T-helper 1 cell treated with Interleukin-12 subunit alpha and Interleukin-12 subunit beta and Interleukin-4 antibody, amounts not matched to agents 30 μg/mL and 1 μg/mL, for 36 hours (primary cell): Measurements from ENCODE around the gene LSAMP.

Source experiments
- H3K27ac Mint-ChIP-seq: one replicate; pipeline ENCODE4 v1.8.0; 2021; ENCODE audit warnings: mild to moderate bottlenecking, mixed read lengths
- H3K27me3 Mint-ChIP-seq: one replicate; pipeline ENCODE4 v1.8.0; 2021; ENCODE audit warnings: low read depth, mixed read lengths
- H3K36me3 Mint-ChIP-seq: one replicate; pipeline ENCODE4 v1.8.0; 2021; ENCODE audit warnings: low read depth, mixed read lengths
- H3K4me1 Mint-ChIP-seq: one replicate; pipeline ENCODE4 v1.8.0; 2021; ENCODE audit warnings: low read depth, mixed read lengths
- H3K4me3 Mint-ChIP-seq: one replicate; pipeline ENCODE4 v1.8.0; 2021; ENCODE audit warnings: mild to moderate bottlenecking, moderate library complexity, mixed read lengths
- H3K9me3 Mint-ChIP-seq: one replicate; pipeline ENCODE4 v1.8.0; 2021; ENCODE audit warnings: mixed read lengths

Gene LSAMP

DNA sequence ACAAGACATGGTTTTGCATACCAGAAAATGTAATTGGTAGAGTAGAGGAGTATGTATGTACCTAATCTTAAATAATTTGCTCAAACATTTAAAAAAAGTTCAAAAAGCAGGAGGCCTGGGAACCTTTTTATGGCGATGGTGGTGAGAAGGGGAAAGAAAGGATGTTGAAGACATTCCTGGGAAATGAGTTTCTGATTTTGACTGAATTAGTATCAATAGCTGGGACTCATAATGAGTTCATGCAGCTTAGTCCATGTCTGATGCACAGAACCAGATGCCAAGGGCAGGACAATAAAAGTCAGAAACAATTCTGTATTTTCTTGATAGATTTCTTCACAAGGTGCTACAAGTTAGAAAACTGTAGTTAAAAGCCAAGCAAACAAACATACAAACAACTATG, 426.6 kb downstream of the LSAMP start:
- Mint-ChIP-seq H3K27me3 (no peaks in the 10 kb centered on the region), H3K27ac (no peak overlapping the region), H3K4me1 (no peaks in the 10 kb centered on the region), H3K4me3 (no peak overlapping the region), H3K9me3 (no peaks in the 10 kb centered on the region), H3K36me3 (no peaks in the 10 kb centered on the region)

- no peaks in the 10 kb centered on the region for H3K4me1 Mint-ChIP-seq
- no peaks in the 10 kb centered on the region for H3K36me3 Mint-ChIP-seq
- no peak overlapping the region for H3K27ac Mint-ChIP-seq
- no peaks in the 10 kb centered on the region for H3K9me3 Mint-ChIP-seq
- no peaks in the 10 kb centered on the region for H3K27me3 Mint-ChIP-seq
- no peak overlapping the region for H3K4me3 Mint-ChIP-seq
These were observed 429.4 kb downstream of the LSAMP start for GRCh38 chr3:116015931-116016330.

- Mint-ChIP-seq H3K36me3 (no peaks in the 10 kb centered on the region), H3K27me3 (no peaks in the 10 kb centered on the region), H3K27ac (no peak overlapping the region), H3K4me3 (no peak overlapping the region), H3K4me1 (no peaks in the 10 kb centered on the region), H3K9me3 (no peaks in the 10 kb centered on the region)
These were observed 438.3 kb downstream of the LSAMP start for GRCh38 chr3:116007000-116007399.

- no peaks in the 10 kb centered on the region for H3K36me3 Mint-ChIP-seq
- no peaks in the 10 kb centered on the region for H3K9me3 Mint-ChIP-seq
- no peak overlapping the region for H3K4me3 Mint-ChIP-seq
- no peaks in the 10 kb centered on the region for H3K27me3 Mint-ChIP-seq
- no peak overlapping the region for H3K27ac Mint-ChIP-seq
- H3K4me1 Mint-ChIP-seq = no peaks in the 10 kb centered on the region
These were observed 439.9 kb downstream of the LSAMP start for GRCh38 chr3:116005404-116005803.

DNA sequence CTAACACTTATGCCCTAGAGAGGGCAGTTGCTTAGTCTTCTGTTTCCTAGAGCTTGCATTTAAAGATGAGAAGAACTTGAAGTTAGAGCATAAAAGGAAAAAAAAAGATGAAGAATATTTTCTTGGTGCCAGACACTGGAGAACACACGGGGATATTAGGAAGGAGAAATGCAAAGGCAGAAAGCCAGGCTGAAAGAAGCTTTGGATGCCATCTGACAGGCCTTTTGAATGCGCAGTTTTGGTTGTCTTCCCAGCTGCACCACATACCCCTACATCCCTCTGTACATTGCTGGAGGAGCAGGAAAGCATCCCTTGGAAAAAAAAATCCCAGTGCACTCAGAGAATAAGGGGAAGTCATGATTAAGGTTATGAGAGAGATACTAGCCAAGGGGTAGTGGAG, 443.1 kb downstream of the LSAMP start:
- Mint-ChIP-seq H3K9me3 (no peaks in the 10 kb centered on the region), H3K4me3 (no peak overlapping the region), H3K27ac (no peak overlapping the region), H3K4me1 (no peaks in the 10 kb centered on the region), H3K27me3 (no peaks in the 10 kb centered on the region), H3K36me3 (no peaks in the 10 kb centered on the region)

- Mint-ChIP-seq H3K9me3 (no peaks in the 10 kb centered on the region), H3K27me3 (no peaks in the 10 kb centered on the region), H3K27ac (no peak overlapping the region), H3K36me3 (no peaks in the 10 kb centered on the region), H3K4me3 (no peak overlapping the region), H3K4me1 (no peaks in the 10 kb centered on the region)
These were observed 444.1 kb downstream of the LSAMP start for GRCh38 chr3:116001151-116001621.

DNA sequence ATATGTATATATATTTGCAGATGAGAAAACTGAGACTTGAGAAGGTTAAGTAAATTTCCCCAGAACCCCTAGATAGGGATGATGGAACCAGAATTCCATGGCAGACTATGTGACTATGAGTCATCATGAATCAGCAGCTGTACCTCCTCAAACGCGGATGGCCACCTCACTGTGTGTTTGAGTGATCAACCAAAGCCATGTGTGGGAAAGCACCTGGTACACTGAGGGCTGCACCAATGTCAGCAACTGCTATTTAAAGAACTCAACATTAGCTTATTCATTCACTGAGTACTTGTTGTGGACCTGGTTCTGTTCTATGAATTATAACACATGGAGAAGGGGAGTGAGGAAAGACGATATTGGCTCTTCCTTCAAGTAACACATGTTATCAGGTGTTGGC, 445.0 kb downstream of the LSAMP start:
- Mint-ChIP-seq H3K27ac (no peak overlapping the region), H3K9me3 (no peaks in the 10 kb centered on the region), H3K36me3 (no peaks in the 10 kb centered on the region), H3K4me1 (no peaks in the 10 kb centered on the region), H3K27me3 (no peaks in the 10 kb centered on the region), H3K4me3 (no peak overlapping the region)

DNA sequence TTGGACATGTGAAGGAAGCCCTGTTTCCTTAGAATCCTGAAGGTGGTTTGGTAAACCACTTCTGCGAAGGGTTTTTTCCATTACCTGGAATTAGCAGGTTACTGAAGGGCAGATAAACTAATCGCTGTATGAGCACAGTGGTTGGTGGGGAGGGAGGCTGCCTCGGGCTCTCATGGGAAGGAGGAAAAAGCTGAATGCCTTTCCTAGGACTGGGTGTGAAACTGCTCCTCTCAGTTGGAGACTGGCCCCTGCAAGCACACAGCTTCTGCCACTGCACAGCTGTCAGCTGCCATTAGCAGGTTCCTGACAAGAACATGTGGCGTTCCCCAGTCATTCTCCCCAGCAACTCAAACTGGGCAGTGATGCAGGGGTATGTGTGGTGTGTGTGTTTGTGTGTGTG, 445.7 kb downstream of the LSAMP start:
- Mint-ChIP-seq H3K4me1 (no peaks in the 10 kb centered on the region), H3K27me3 (no peaks in the 10 kb centered on the region), H3K27ac (no peak overlapping the region)

GRCh38 chr3:115999001-115999585, 446.2 kb downstream of the LSAMP start:
- no peak overlapping the region for H3K4me3 Mint-ChIP-seq
- H3K9me3 Mint-ChIP-seq = no peaks in the 10 kb centered on the region
- no peaks in the 10 kb centered on the region for H3K36me3 Mint-ChIP-seq
- H3K4me1 Mint-ChIP-seq = no peaks in the 10 kb centered on the region
- no peaks in the 10 kb centered on the region for H3K27me3 Mint-ChIP-seq
- no peak overlapping the region for H3K27ac Mint-ChIP-seq

More for the DNA sequence above, 445.7 kb downstream of the LSAMP start:
- H3K4me3 Mint-ChIP-seq = no peak overlapping the region
- no peaks in the 10 kb centered on the region for H3K36me3 Mint-ChIP-seq
- H3K9me3 Mint-ChIP-seq = no peaks in the 10 kb centered on the region

DNA sequence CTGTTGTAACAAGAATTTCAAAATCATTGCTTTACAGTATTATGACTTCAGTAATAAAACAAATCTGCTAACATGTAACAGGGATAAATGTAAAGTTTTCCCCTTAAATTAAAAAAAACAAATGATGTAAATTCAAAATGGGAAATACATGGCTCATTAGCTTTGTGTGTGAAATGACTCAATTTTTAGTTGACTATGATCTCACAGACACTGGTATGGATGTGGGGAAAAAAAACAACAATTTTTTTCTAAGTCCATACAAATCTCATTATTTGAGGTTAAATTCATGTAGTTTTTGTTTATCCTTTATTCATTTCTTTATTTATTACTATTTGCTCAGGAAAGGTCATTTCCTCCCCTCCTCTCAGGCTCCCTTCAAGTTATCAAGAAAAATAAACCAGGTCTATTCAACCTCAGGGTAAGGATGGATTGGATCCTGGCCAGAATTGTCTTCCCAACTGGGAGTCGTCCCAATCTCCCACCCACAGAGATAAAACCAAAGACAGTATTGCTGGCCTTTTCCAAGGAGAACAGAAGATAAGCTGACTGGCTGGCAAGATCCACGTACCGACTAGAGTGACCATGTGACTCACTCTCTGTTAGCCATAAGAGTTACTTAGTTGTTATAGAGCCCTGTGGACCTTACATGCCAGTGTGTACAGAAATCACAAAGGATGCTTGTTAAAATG, 448.7 kb downstream of the LSAMP start:
- Mint-ChIP-seq H3K36me3 (no peaks in the 10 kb centered on the region), H3K4me1 (no peaks in the 10 kb centered on the region), H3K9me3 (no peaks in the 10 kb centered on the region), H3K27ac (no peak overlapping the region), H3K27me3 (no peaks in the 10 kb centered on the region), H3K4me3 (no peak overlapping the region)

DNA sequence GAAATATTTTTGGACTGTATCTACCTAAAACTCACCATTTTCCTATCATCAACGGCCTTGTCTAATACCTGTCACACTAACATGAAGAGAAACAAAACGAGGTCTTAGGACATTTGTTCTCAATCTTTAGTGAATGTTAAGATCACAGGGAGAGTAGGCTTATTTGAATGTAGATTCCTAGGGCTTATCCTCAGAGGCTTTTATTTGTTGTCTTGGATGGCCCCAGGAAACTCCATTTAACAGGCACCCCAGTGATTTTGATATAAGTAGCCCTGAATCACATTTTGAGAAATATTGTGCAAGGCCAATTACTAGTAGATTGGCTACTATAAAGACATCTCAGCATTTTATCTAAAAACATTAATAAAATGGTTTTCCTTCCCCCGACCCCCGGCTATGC, 454.6 kb downstream of the LSAMP start:
- no peaks in the 10 kb centered on the region for H3K9me3 Mint-ChIP-seq
- no peak overlapping the region for H3K27ac Mint-ChIP-seq
- no peak overlapping the region for H3K4me3 Mint-ChIP-seq
- H3K36me3 Mint-ChIP-seq = no peaks in the 10 kb centered on the region
- no peaks in the 10 kb centered on the region for H3K4me1 Mint-ChIP-seq
- peaks cover 3% of the 10 kb centered on the region for H3K27me3 Mint-ChIP-seq

DNA sequence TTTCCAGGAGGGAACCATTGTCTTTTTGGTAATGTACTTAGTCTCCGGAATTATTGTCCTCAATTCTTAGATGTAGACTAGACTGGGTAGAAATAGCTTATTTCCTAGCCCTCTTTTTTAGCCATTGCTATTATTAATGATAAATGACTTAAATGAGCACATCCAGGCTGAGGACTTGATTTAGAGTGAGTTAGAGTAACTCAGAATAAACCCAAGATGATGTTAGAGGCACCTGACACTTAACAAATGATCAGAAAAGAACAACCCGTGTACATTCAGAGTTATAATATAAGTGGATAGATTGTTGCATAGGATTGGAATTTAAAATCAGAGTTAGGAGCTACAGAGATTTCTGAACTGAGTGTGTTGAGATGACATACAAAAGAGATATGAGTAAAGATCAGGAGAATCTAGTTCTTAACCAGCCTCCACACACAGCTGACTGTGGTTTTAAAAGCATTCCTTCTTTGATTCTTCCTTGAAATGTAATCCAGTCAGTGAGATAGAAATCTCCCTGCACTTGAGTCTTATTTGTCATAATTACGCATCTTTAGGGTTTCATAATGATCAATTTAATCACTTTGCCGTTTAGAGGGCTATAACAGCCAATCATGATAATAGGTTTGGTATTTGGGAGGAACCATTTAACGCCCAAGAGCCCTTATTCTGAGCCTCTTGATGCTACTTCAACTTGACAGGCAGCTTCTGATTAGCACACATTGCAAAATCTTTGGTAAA, 455.4 kb downstream of the LSAMP start:
- Mint-ChIP-seq H3K27ac (no peak overlapping the region), H3K4me3 (no peak overlapping the region), H3K4me1 (no peaks in the 10 kb centered on the region), H3K9me3 (no peaks in the 10 kb centered on the region), H3K27me3 (peaks cover 3% of the 10 kb centered on the region), H3K36me3 (no peaks in the 10 kb centered on the region)

DNA sequence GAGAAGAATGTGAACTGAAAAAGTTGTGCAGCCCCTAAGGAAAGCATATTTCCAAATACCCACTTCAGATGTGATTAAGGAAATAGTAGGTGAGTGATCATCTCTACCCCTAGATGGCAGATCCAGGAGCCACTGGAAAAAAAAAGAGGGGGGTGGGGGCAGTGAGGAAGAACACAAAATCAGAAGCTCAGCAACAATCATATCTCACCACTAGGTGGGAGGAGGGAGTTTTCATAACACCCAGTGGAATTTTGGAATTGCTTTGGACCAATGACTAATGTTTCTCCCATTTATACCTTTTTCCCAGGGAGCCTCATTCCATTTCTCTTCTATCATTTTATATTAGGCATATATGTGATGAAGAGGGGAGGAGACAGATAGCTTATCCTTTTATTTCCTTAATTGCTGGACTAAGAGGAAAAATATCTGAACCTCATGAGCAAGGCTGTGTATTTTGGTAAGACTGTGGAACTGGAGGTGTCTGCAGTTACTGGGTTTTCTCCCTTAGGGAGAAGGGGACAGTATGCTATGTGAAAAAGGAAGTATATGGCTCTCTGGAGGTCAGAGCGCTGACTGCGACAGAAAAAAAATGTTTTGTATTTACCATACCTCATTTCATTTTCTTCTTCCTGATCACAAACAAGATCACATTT, 458.6 kb downstream of the LSAMP start:
- H3K9me3 Mint-ChIP-seq = no peaks in the 10 kb centered on the region
- H3K27ac Mint-ChIP-seq = no peak overlapping the region
- no peaks in the 10 kb centered on the region for H3K36me3 Mint-ChIP-seq
- H3K27me3 Mint-ChIP-seq = peaks cover 3% of the 10 kb centered on the region
- no peak overlapping the region for H3K4me3 Mint-ChIP-seq
- no peaks in the 10 kb centered on the region for H3K4me1 Mint-ChIP-seq

DNA sequence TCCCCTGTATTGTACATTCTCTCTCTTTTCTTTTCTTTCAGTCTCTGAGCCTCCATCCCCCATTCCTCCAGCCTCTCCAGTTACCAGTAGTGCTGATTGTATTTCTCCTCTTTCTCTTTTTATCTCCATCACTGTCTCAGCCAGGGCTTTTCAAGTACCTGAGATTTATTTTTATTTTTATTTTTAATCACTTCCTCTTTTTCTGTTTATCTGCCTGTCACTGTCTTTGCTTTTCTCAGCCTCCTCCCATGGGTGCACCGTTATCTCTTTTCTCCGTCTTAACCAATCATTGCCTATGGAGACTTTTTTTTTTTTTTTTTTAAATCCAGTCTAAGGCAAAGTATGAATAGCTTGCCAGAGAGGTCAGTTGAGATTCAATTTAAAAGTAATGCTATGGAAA, 462.7 kb downstream of the LSAMP start:
- H3K36me3 Mint-ChIP-seq = no peaks in the 10 kb centered on the region
- H3K4me1 Mint-ChIP-seq = no peaks in the 10 kb centered on the region
- H3K27ac Mint-ChIP-seq = no peak overlapping the region
- H3K27me3 Mint-ChIP-seq = no peaks in the 10 kb centered on the region
- H3K9me3 Mint-ChIP-seq = no peaks in the 10 kb centered on the region
- no peak overlapping the region for H3K4me3 Mint-ChIP-seq

- Mint-ChIP-seq H3K36me3 (no peaks in the 10 kb centered on the region), H3K27me3 (no peaks in the 10 kb centered on the region), H3K4me1 (no peaks in the 10 kb centered on the region), H3K9me3 (no peaks in the 10 kb centered on the region), H3K27ac (no peak overlapping the region), H3K4me3 (no peak overlapping the region)
These were observed 463.2 kb downstream of the LSAMP start for GRCh38 chr3:115982108-115982507.
